ENCODE results near the gene PLK4.
"Not testable (repeated sequence)": the region's sequence is repeated elsewhere in the genome, so short reads cannot be mapped to it uniquely, and the experiment has no call there.

Gene PLK4

DNA sequence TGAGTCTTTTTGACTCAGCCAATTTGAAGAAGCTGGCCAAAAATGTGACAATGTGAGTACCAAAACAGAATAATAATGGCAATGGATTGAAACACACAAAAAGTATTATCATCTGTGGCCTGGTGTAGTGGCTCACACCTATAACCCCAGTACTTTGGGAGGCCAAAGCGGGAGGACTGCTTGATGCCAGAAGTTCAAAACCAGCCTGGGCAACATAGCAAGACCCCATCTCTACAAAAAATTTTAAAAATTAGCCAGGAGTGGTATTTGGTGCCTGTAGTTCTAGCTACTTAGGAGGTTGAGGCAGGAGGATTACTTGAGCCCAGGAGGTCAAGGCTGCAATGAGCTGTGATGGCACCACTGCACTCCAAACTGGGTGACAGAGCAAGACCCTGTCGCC lies 41.5 kb downstream of the PLK4 start:
- TF ChIP-seq, protein P1, sequence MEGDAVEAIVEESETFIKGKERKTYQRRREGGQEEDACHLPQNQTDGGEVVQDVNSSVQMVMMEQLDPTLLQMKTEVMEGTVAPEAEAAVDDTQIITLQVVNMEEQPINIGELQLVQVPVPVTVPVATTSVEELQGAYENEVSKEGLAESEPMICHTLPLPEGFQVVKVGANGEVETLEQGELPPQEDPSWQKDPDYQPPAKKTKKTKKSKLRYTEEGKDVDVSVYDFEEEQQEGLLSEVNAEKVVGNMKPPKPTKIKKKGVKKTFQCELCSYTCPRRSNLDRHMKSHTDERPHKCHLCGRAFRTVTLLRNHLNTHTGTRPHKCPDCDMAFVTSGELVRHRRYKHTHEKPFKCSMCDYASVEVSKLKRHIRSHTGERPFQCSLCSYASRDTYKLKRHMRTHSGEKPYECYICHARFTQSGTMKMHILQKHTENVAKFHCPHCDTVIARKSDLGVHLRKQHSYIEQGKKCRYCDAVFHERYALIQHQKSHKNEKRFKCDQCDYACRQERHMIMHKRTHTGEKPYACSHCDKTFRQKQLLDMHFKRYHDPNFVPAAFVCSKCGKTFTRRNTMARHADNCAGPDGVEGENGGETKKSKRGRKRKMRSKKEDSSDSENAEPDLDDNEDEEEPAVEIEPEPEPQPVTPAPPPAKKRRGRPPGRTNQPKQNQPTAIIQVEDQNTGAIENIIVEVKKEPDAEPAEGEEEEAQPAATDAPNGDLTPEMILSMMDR (IDR thresholded peaks at IDR 0.05; ENCODE audit: control extremely low read depth, extremely low read depth, low read depth, missing control alignments), result no peak
- ChIA-PET POLR2A (no interaction called here), CTCF (interaction anchor here (1.0 to 1.4 kb wide), 2 partner anchors 8 to 34 kb away, joined by 3 to 4 read pairs; no protein-coding TSS in a partner anchor)
- DNase-seq (ENCODE audit: extremely low spot score), result no peak

- DNase-seq (ENCODE audit: extremely low spot score); POLR2A ChIA-PET: not testable (repeated sequence)
- CTCF ChIA-PET, result interaction anchor here (1.0 kb wide), 1 partner anchor 8 kb away, joined by 3 read pairs; no protein-coding TSS in a partner anchor
Observed at GRCh38 chr4:127925720-127926119, 45.0 kb downstream of the PLK4 start.

DNA sequence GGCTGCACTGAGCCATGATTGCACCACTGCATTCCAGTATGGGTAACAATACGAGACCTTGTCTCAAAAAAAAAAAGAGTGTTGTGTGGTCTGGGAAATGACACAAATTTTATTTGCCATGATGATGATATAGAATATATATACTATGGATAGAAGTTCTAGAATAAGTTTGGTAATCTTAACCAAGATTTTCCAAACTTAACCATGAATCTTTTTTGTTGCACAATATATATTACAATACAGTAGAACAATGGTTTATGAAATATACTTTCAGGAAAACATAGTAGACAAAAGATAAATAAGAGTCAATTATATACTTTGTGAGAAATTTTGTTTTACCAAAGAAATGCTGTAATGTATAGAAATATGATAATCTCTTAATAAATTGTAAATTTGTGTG lies 49.5 kb downstream of the PLK4 start:
- TF ChIP-seq, protein P1 (IDR thresholded peaks at IDR 0.05; ENCODE audit: control extremely low read depth, extremely low read depth, low read depth, missing control alignments), result no peak
- ChIA-PET POLR2A (no interaction called here), CTCF (interaction anchor here (1.4 kb wide), 1 partner anchor 8 kb away, joined by 3 read pairs; no protein-coding TSS in a partner anchor)
- no peak for DNase-seq (ENCODE audit: extremely low spot score)

GRCh38 chr4:127931836-127932235 lies 51.1 kb downstream of the PLK4 start:
- POLR2A ChIA-PET; DNase-seq (ENCODE audit: extremely low spot score): not testable (repeated sequence)
- CTCF ChIA-PET, result interaction anchor here (1.2 kb wide), 1 partner anchor 25 kb away, joined by 3 read pairs; no protein-coding TSS in a partner anchor

GRCh38 chr4:127936974-127937373 lies 56.3 kb downstream of the PLK4 start:
- TF ChIP-seq, protein P1 (IDR thresholded peaks at IDR 0.05; ENCODE audit: control extremely low read depth, extremely low read depth, low read depth, missing control alignments), result no peak
- DNase-seq (ENCODE audit: extremely low spot score), result no peak
- ChIA-PET POLR2A (no interaction called here), CTCF (interaction anchor here (0.9 to 2.1 kb wide), 5 partner anchors 10 to 165 kb away, joined by 3 to 5 read pairs (median 4); partner anchors contain the start of genes ABHD18 and MFSD8)

Data from GM10248 (cell line).